ENCODE results near the gene CEP95. TPM values are rescaled to one million over a fixed set of nuclear protein-coding genes. Genes with fewer than 3 reads are reported as not detected.

Gene CEP95
- total RNA-seq, 1 experiment from 2014 or later = 77.0 TPM

DNA sequence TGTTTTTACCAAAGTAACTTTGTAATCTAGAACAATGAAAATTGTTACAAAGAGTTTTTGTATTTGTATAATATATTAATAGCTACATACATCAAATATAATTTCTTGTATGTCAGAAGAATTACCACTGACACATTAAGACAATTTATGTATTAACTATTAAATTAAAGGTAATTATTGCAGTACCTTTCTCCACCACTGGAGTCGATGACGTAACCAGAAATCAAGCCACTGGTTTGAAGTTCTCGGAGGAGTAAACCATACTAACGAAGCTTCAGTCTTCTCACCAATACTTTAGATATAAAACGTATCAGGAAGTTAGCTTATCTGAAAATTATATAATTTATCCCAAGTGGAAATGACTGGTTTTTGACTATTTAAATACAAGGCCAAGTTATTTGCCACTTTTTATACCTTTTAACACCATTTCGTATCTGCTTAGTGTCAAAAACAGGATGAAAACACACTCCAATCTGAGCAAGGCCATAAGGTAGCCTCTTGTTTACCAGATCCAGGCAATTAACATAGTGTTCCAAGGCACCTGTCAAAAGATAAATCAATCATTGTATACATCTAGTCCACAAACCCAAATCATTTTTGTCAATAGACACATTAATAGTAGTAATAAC, 14.2 kb upstream of the CEP95 start:
- Histone ChIP-seq H3K9ac (ENCODE audit: low read length) (no peak overlapping the region), H3K27me3 (ENCODE audit: insufficient read depth, low read length) (no peaks in the 10 kb centered on the region), H3K36me3 (ENCODE audit: control insufficient read depth in 1 of 2, insufficient read depth in 2 of 2, low read length in 2 of 2) (peaks cover 28 to 39% of the 10 kb centered on the region in 2 experiments), H3K4me1 (ENCODE audit: control insufficient read depth in 1 of 2, insufficient read depth in 2 of 2, low read length in 2 of 2) (peaks cover 7 to 15% of the 10 kb centered on the region in 2 experiments; a peak in 3 of 4 replicates), H3K79me2 (ENCODE audit: insufficient read depth, low read length) (peaks cover 59% of the 10 kb centered on the region), H3K27ac (ENCODE audit: low read depth, low read length) (no peak overlapping the region), H2AFZ (ENCODE audit: low read depth, low read length, poor library complexity, severe bottlenecking) (no peak overlapping the region), H3K4me3 (replicated peaks in 1 of 2; ENCODE audit: low read depth in 1 of 2, low read length in 2 of 2) (no peak overlapping the region), H3K9me2 (ENCODE audit: insufficient read depth) (no peaks in the 10 kb centered on the region), H4K20me1 (ENCODE audit: insufficient read depth) (no peaks in the 10 kb centered on the region), H3K9me3 (ENCODE audit: control insufficient read depth in 1 of 2, insufficient read depth in 1 of 2, low read depth in 1 of 2, low read length in 2 of 2) (no peaks in the 10 kb centered on the region), H3K4me2 (ENCODE audit: low read length) (no peak overlapping the region)
- intact Hi-C loops (cut with micrococcal nuclease) = loop anchor here (5.0 to 10.0 kb wide), 2 partner anchors 170 to 348 kb away; no protein-coding TSS in a partner anchor
- DNase-seq (ENCODE audit: low read depth, low spot score) (no peak), ATAC-seq (no peak)
- POLR2A ChIA-PET = interaction anchor here (8.5 kb wide), 1 partner anchor 13 kb away, joined by 119 read pairs; the partner anchor contains the start of genes CEP95 and DDX5
- CTCF ChIA-PET = interaction anchor here (0.5 to 4.7 kb wide), 7 partner anchors 11 to 172 kb away, joined by 3 to 168 read pairs (median 3); partner anchors contain the start of genes CEP95 and DDX5
- TF ChIP-seq CEBPB (IDR thresholded peaks at IDR 0.05; ENCODE audit: low read depth) (peak; percentile 58), EGR1 (IDR thresholded peaks at IDR 0.05; ENCODE audit: low read depth) (no peak), RAD21 (IDR thresholded peaks at IDR 0.05; ENCODE audit: low read depth) (peak; percentile 20; the same call in 1 of the 2 replicates), JUND (IDR thresholded peaks at IDR 0.05) (no peak)
- TF ChIP-seq, protein P1, sequence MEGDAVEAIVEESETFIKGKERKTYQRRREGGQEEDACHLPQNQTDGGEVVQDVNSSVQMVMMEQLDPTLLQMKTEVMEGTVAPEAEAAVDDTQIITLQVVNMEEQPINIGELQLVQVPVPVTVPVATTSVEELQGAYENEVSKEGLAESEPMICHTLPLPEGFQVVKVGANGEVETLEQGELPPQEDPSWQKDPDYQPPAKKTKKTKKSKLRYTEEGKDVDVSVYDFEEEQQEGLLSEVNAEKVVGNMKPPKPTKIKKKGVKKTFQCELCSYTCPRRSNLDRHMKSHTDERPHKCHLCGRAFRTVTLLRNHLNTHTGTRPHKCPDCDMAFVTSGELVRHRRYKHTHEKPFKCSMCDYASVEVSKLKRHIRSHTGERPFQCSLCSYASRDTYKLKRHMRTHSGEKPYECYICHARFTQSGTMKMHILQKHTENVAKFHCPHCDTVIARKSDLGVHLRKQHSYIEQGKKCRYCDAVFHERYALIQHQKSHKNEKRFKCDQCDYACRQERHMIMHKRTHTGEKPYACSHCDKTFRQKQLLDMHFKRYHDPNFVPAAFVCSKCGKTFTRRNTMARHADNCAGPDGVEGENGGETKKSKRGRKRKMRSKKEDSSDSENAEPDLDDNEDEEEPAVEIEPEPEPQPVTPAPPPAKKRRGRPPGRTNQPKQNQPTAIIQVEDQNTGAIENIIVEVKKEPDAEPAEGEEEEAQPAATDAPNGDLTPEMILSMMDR (IDR thresholded peaks at IDR 0.05 in 2 of 3, conservative IDR thresholded peaks at IDR 0.05 in 1 of 3; ENCODE audit: borderline replicate concordance in 1 of 3, insufficient read depth in 1 of 3, low read depth in 2 of 3, low read length in 2 of 3) = peak; percentile 14 to 65 (median 56); a peak in 4 of 6 replicates
- TF ChIP-seq, protein P2, sequence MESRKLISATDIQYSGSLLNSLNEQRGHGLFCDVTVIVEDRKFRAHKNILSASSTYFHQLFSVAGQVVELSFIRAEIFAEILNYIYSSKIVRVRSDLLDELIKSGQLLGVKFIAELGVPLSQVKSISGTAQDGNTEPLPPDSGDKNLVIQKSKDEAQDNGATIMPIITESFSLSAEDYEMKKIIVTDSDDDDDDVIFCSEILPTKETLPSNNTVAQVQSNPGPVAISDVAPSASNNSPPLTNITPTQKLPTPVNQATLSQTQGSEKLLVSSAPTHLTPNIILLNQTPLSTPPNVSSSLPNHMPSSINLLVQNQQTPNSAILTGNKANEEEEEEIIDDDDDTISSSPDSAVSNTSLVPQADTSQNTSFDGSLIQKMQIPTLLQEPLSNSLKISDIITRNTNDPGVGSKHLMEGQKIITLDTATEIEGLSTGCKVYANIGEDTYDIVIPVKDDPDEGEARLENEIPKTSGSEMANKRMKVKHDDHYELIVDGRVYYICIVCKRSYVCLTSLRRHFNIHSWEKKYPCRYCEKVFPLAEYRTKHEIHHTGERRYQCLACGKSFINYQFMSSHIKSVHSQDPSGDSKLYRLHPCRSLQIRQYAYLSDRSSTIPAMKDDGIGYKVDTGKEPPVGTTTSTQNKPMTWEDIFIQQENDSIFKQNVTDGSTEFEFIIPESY (IDR thresholded peaks at IDR 0.05; ENCODE audit: extremely low read depth, insufficient replicate concordance, low read length) = no peak
- RAD21 ChIA-PET (ENCODE audit: low non-redundant PET in 1 of 2, low total read pairs in 2 of 2, uncharacterized antibody in 2 of 2, unreplicated experiment in 2 of 2) = no interaction called here
- BruUV-seq (replicated peaks) = no TSS peak

Data from HCT116 (cell line).